HG02970 (cell line): ENCODE measurements around the gene CHRND.
"Not testable (repeated sequence)": the region's sequence is repeated elsewhere in the genome, so short reads cannot be mapped to it uniquely, and the experiment has no call there.

Experiments
- ATAC-seq: cut with Tn5 transposase; IDR thresholded peaks from one replicate; pipeline ENCODE4 v1.9.1; 2021; ENCODE audit warnings: mild to moderate bottlenecking, moderate library complexity, moderate number of reproducible peaks; ENCODE audit not compliant: unreplicated experiment, low FRiP score

The CHRND gene

GRCh38 chr2:232524771-232525170 is 1.2 kb upstream of the CHRND start:
- no peak for ATAC-seq

GRCh38 chr2:232525199-232525598 is 761 bp upstream of the CHRND start:
- no peak for ATAC-seq

GRCh38 chr2:232526372-232526941 is 497 bp downstream of the CHRND start:
- no peak for ATAC-seq

GRCh38 chr2:232527905-232528470 is 2.0 kb downstream of the CHRND start:
- no peak for ATAC-seq

- ATAC-seq: no peak
Measured at GRCh38 chr2:232528746-232529460, 2.9 kb downstream of the CHRND start.

GRCh38 chr2:232529806-232530547 is 4.0 kb downstream of the CHRND start:
- no peak for ATAC-seq

- no peak for ATAC-seq
Measured at GRCh38 chr2:232530626-232531260, 4.8 kb downstream of the CHRND start.

- ATAC-seq: no peak
Measured at GRCh38 chr2:232532419-232532818, 6.5 kb downstream of the CHRND start.

- ATAC-seq: not testable (repeated sequence)
Measured at GRCh38 chr2:232532821-232533220, 6.9 kb downstream of the CHRND start.

GRCh38 chr2:232533944-232534710 is 8.2 kb downstream of the CHRND start:
- ATAC-seq: no peak

- ATAC-seq: no peak
Measured at GRCh38 chr2:232534940-232535651, 9.1 kb downstream of the CHRND start.

GRCh38 chr2:232535761-232536530 is 10.0 kb downstream of the CHRND start:
- no peak for ATAC-seq

- no peak for ATAC-seq
Measured at GRCh38 chr2:232537079-232537478, 11.1 kb downstream of the CHRND start.

GRCh38 chr2:232537499-232537898 is 11.5 kb downstream of the CHRND start:
- no peak for ATAC-seq

GRCh38 chr2:232538671-232539070 is 12.7 kb downstream of the CHRND start:
- no peak for ATAC-seq

GRCh38 chr2:232539298-232540231 is 13.6 kb downstream of the CHRND start, which contains the start of gene CHRNG:
TSS of gene CHRNG (plus strand) at chr2:232539692. CDS start at chr2:232539748, 56 bp downstream.
- no peak for ATAC-seq

GRCh38 chr2:232540441-232541041 is 14.6 kb downstream of the CHRND start:
- ATAC-seq: no peak
